Activated CD4-positive, alpha-beta T cell treated with anti-CD3 and anti-CD28 coated beads for 4 hours (primary cell): ENCODE measurements around the gene AP1G2.
"Not testable (repeated sequence)": the region's sequence is repeated elsewhere in the genome, so short reads cannot be mapped to it uniquely, and the experiment has no call there.

ENCODE experiments used
- DNase-seq, 2 donors: peaks; one replicate each; pipeline ENCODE4 v3.0.0-alpha.2; 2020

Gene AP1G2

GRCh38 chr14:23600322-23600707 lies 32.7 kb upstream of the AP1G2 start:
- no peak for DNase-seq

GRCh38 chr14:23594191-23594590 lies 26.6 kb upstream of the AP1G2 start:
- not testable (repeated sequence) for DNase-seq

GRCh38 chr14:23590198-23590597 lies 22.6 kb upstream of the AP1G2 start:
- no peak for DNase-seq

DNA sequence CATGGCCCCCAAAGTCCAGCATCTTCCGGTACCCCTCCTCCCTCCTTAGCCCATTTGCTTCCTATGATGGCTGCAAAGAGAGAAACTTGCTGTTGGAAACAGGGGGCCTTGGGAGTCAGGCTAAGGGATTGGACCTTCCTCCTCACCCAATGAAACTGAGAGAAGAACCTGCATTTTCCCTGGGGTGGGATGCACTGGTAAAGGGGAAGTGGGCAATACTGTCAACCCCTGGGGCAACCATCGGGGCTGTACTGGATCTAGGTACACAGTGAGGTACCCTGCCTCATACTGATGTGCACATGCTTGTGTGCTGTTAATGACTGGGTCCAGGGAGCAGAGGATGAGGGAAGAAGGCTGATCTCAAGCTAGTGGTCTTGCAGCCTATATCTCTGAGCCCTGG lies 22.0 kb upstream of the AP1G2 start:
- no peak for DNase-seq

DNA sequence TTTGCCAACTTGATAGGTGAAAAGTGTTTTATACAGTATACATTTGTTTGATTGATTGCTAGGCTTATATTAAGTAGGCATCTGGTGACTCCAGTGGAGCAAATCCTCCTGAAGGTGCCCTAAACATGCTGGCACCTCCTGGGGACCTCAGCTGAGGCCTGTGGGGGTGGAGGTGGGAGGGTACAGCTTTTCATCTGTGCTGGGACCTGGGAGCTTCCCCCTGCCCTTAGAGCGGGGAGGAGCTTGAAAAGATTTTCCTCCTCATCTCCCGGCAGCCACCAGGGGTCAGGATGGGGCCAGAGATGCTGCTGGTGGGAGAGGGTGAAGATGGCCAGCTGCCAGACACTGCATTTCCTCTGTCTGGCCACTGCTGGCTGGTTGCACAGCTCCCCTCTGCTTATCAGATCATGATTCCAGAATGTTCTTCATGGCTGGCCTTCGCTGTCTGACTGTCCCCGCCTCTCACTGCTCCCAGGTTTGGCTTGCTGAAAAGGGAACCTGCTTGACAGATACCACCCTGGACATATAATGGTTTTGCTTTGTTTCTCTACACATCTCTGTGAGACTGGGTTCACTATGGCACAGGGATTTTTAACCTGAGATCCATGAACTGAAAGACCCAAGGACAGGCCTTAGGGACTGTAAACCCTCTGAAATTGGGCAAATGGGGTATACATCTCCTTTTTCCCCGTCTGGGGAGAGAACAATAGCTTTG lies 21.4 kb upstream of the AP1G2 start:
- peak; percentile 66 to 70 for DNase-seq

GRCh38 chr14:23584527-23585203 lies 17.1 kb upstream of the AP1G2 start:
- not testable (repeated sequence) for DNase-seq

- DNase-seq = not testable (repeated sequence)
Measured at GRCh38 chr14:23583761-23584526, 16.4 kb upstream of the AP1G2 start.

DNA sequence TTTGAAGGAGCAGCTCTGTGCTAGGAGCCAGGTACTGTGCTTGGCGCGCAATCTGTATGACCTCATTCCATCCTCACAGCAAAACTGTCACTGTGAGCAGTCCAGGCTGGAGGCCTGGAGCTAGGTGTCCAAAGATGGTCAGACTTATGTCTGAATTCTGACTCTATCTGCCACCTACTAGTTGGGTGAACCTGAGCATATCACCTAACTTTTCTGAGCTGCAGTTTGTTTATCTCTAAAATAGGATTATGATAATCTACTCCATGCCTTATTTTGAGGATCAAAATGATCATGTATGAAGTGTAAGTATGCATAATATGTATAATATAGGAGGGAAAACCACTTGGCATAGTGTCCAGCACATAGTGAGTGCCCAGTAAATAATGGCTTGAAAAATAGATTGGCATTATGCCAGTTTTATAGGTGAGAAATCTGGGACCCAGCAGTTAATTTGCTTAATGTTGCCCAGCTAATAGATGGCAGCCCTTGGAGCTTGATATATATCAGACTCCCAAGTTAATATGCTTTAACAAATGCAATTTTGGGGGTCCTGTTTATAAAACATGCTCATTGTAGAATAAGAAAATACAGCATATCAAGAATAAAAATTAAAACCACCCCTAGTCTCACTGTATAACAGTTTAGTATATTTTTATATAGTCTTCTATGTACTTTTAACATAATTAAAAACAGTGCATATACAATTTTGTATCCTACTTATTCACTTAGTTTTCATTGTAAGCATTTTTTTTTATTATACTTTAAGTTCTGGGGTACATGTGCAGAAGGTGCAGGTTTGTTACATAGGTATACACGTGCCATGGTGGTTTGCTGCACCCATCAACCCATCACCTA lies 15.5 kb upstream of the AP1G2 start:
- no peak for DNase-seq

- DNase-seq = no peak
Measured at GRCh38 chr14:23580948-23581281, 13.3 kb upstream of the AP1G2 start.

- no peak for DNase-seq
Measured at GRCh38 chr14:23580152-23580926, 12.7 kb upstream of the AP1G2 start.

DNA sequence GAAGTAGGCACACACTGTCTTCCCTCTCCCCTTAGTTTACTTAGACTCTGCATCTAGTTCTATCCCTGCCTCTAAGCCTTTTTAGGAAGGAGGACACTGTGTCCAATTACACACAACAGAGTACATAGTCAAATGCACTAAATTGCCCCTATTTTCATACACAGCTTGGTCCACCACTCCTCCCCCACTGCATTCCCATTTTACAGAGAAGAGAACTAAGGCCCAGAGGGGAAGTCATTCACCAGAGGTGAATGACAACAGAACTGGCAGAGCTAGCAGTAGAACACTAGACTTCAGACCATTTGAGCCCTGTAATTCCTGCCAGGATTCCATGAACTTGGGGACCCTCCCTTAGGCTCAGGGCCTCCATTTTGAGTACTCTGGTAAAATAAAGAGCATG lies 12.1 kb upstream of the AP1G2 start:
- no peak for DNase-seq

- DNase-seq = no peak
Measured at GRCh38 chr14:23579311-23579630, 11.7 kb upstream of the AP1G2 start.

GRCh38 chr14:23578560-23579310 lies 11.1 kb upstream of the AP1G2 start, which contains the start of gene JPH4:
JPH4 (minus strand) TSS chr14:23578790; CDS start chr14:23577453, 1,337 bp downstream.
- DNase-seq = no peak

- DNase-seq = no peak
Measured at GRCh38 chr14:23577710-23578392, 10.3 kb upstream of the AP1G2 start.

GRCh38 chr14:23577004-23577681 lies 9.6 kb upstream of the AP1G2 start:
- DNase-seq = no peak

GRCh38 chr14:23573384-23574015 lies 5.9 kb upstream of the AP1G2 start:
- no peak for DNase-seq

GRCh38 chr14:23572836-23573235 lies 5.2 kb upstream of the AP1G2 start:
- no peak for DNase-seq

- DNase-seq = no peak
Measured at GRCh38 chr14:23572524-23572828, 4.9 kb upstream of the AP1G2 start.

GRCh38 chr14:23571701-23572523 lies 4.3 kb upstream of the AP1G2 start:
- DNase-seq = no peak
